ENCODE results near the gene DOCK10. TPM values are rescaled to one million over a fixed set of nuclear protein-coding genes. Genes with fewer than 3 reads are reported as not detected.

The DOCK10 gene
- total and polyA plus RNA-seq, 8 donors = 0.89 to 33.8 (median 3.2) TPM

DNA sequence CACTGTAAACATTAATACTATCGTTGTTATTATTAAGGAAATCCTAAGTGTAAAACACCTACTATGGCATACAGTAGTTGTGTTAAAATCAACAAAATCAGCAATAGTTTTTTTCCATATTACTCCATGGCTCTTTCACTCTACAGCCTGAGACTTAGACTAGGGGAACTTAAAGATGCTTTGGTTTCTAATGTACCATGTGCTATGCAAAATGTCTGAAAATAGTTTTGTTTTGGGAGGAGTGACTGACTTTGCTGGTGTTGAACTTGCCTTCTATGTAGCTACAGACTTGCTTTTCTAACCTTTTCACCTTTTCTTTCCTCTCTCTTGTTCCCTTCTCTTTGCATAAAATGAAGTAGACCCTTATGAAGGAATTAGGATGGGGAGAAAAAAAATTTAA, 167.1 kb downstream of the DOCK10 start:
- Histone ChIP-seq H3K36me3 (peaks cover 0 to 19% (median 3%) of the 10 kb centered on the region in 4 donors), H3K27me3 (no peaks in the 10 kb centered on the region), H3K9me3 (no peaks in the 10 kb centered on the region), H3K27ac (no peak overlapping the region), H3K4me3 (no peak overlapping the region), H3K4me1 (no peaks in the 10 kb centered on the region)
- intact Hi-C loops (cut with DNase I; ENCODE audit: low total_unique reads) = no loop called here
- WGBS, 5 donors = 90 to 98% (median 94%) methylated on average over 1 of the region's 1 CpG
- no peak for DNase-seq
- TF ChIP-seq, protein P1, sequence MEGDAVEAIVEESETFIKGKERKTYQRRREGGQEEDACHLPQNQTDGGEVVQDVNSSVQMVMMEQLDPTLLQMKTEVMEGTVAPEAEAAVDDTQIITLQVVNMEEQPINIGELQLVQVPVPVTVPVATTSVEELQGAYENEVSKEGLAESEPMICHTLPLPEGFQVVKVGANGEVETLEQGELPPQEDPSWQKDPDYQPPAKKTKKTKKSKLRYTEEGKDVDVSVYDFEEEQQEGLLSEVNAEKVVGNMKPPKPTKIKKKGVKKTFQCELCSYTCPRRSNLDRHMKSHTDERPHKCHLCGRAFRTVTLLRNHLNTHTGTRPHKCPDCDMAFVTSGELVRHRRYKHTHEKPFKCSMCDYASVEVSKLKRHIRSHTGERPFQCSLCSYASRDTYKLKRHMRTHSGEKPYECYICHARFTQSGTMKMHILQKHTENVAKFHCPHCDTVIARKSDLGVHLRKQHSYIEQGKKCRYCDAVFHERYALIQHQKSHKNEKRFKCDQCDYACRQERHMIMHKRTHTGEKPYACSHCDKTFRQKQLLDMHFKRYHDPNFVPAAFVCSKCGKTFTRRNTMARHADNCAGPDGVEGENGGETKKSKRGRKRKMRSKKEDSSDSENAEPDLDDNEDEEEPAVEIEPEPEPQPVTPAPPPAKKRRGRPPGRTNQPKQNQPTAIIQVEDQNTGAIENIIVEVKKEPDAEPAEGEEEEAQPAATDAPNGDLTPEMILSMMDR (IDR thresholded peaks at IDR 0.05) = no peak
- TF ChIP-seq POLR2AphosphoS5 (IDR thresholded peaks at IDR 0.05) = no peak
- no peak for TF ChIP-seq EP300 (IDR thresholded peaks at IDR 0.05)
- TF ChIP-seq POLR2A (IDR thresholded peaks at IDR 0.05) = no peak

DNA sequence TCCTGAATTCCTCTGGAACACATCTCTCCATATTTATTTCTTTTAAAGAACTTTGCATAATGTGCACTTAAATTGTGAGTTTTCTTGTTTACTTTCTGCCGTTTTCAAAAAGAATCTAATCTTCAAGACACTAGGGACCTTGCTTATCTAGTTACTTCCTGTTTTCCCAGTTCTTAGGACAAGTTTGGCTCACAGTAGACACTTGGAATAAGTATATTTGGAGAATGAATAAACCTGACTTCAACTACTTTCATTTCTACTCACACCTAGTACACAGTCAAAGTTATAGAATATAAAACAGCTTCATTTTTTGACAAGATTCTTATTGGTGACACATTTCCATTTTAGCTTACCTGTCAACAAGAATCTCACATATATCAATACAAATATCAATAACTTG, 170.5 kb downstream of the DOCK10 start:
- Histone ChIP-seq H3K27me3 (no peaks in the 10 kb centered on the region), H3K36me3 (peaks cover 0 to 19% (median 2%) of the 10 kb centered on the region in 4 donors), H3K27ac (no peak overlapping the region), H3K4me1 (no peaks in the 10 kb centered on the region), H3K4me3 (no peak overlapping the region), H3K9me3 (no peaks in the 10 kb centered on the region)
- no peak for DNase-seq
- no peak for TF ChIP-seq POLR2A (IDR thresholded peaks at IDR 0.05)
- TF ChIP-seq, protein P1 (IDR thresholded peaks at IDR 0.05) = no peak
- TF ChIP-seq EP300 (IDR thresholded peaks at IDR 0.05) = no peak
- TF ChIP-seq POLR2AphosphoS5 (IDR thresholded peaks at IDR 0.05) = no peak
- intact Hi-C loops (cut with DNase I; ENCODE audit: low total_unique reads) = no loop called here
- 17 to 28% (median 21%) methylated on average over 1 of the region's 1 CpG for WGBS, 5 donors

DNA sequence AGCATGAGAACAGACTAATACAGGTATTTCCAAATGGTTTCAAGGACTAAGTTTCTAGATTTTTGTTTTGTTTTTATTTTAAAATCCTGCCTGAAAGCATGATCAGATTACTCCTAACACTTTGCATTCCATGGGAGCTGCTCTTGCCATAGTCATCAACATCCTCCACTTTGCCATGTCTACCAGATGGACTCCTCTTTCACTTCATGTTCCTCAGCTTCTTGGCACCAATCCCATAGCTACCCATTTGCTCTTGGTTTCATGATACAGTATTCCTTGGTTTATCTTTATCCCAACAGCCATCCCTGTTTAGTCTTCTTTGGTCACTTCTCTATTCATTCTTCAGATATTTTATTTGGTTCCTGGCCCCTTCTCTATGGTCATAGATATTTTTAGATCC, 171.9 kb downstream of the DOCK10 start:
- Histone ChIP-seq H3K4me1 (no peaks in the 10 kb centered on the region), H3K9me3 (no peaks in the 10 kb centered on the region), H3K27ac (no peak overlapping the region), H3K27me3 (no peaks in the 10 kb centered on the region), H3K4me3 (no peak overlapping the region), H3K36me3 (peaks cover 0 to 15% (median 0%) of the 10 kb centered on the region in 4 donors)
- TF ChIP-seq, protein P1 (IDR thresholded peaks at IDR 0.05) = no peak
- TF ChIP-seq EP300 (IDR thresholded peaks at IDR 0.05) (no peak), POLR2AphosphoS5 (IDR thresholded peaks at IDR 0.05) (no peak), POLR2A (IDR thresholded peaks at IDR 0.05) (no peak)
- DNase-seq = no peak
- intact Hi-C loops (cut with DNase I; ENCODE audit: low total_unique reads) = no loop called here

DNA sequence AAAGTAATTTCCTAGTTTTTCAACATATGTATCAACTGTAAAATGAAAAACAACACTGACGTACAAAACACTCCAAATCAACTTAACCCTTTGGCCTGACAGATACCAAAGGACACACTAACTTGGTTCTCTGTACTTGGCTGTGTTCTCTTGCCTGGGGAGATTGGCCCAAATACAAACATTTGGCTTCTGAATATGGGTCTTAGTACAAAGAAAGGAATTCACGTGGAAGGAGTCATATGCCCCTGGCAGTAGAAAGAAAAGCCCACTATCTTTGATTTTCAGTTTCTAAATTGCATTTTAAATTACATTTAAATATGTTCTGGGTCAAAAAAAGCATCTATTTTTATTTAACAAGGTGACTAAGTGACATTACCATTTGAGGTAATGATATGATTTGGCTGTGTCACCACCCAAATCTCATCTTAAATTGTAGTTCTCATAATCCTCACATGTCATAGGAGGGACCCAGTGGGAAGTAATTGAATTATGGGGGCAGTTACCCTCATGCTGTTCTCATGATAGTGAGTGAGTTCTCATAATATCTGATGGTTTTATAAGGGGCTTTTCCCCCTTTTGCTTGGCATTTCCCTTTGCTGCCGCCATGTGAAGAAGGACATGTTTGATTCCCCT, 172.6 kb downstream of the DOCK10 start:
- TF ChIP-seq POLR2A (IDR thresholded peaks at IDR 0.05) (no peak), POLR2AphosphoS5 (IDR thresholded peaks at IDR 0.05) (no peak)
- Histone ChIP-seq H3K36me3 (peaks cover 0 to 18% (median 0%) of the 10 kb centered on the region in 4 donors), H3K4me1 (no peaks in the 10 kb centered on the region), H3K4me3 (no peak overlapping the region), H3K27me3 (no peaks in the 10 kb centered on the region), H3K27ac (no peak overlapping the region), H3K9me3 (no peaks in the 10 kb centered on the region)
- 57 to 78% (median 63%) methylated on average over 3 of the region's 3 CpGs for WGBS, 5 donors
- no peak for DNase-seq
- intact Hi-C loops (cut with DNase I; ENCODE audit: low total_unique reads) = no loop called here

DNA sequence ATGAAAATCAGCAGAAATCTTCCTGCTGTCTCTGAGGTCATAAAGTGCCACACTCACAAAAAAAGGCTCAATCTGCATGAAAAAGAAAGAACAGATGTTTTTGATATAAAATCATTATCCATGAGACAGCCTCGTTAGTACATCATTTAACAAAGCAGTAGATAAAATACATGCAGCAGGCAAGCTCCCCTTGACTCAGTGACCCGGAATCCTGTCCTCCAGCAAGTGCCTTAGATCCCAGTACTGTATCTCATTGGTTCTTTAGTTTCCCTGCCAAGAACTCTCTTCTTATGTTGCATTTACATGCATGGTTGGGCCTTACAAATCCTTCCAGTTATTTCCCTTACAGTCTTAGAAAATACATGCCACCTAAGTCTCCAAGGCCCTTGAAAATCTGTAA, 177.3 kb downstream of the DOCK10 start:
- Histone ChIP-seq H3K4me3 (no peak overlapping the region), H3K27me3 (no peaks in the 10 kb centered on the region), H3K36me3 (peaks cover 0 to 6% (median 2%) of the 10 kb centered on the region in 4 donors), H3K4me1 (no peaks in the 10 kb centered on the region), H3K27ac (no peak overlapping the region), H3K9me3 (no peaks in the 10 kb centered on the region)
- intact Hi-C loops (cut with DNase I; ENCODE audit: low total_unique reads) = no loop called here
- no peak for TF ChIP-seq POLR2A (IDR thresholded peaks at IDR 0.05)
- no peak for TF ChIP-seq EP300 (IDR thresholded peaks at IDR 0.05)
- WGBS, 5 donors = 73 to 83% (median 75%) methylated on average over 2 of the region's 2 CpGs
- no peak for DNase-seq

Measured in stomach (tissue), 9 donors.